ENCODE results near the gene HEATR3.

DNA sequence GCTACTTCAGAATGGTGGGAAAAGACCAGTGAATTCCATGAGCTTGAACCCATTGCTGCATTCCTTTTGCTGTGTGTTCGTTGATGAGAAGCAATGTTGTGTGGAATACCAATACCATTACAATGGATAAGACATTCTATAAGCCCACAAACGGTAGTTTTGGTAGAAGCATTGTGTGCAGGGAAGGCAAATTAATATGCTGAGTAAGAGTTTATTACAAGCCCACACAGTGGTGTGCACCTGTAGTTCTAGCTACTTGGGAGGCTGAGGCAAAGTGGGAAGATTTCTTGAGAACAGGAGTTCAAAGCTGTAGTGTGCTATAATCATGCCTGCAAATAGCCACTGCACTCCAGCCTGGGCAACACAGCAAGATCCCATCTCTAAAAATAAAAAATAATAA is 67.4 kb downstream of the HEATR3 start:
- no peak for TF ChIP-seq POLR2AphosphoS5 (IDR thresholded peaks at IDR 0.05; ENCODE audit: low read depth, low read length)
- no peak for TF ChIP-seq POLR2A (IDR thresholded peaks at IDR 0.05; ENCODE audit: low read depth, low read length)
- TF ChIP-seq TAF1 (IDR thresholded peaks at IDR 0.05; ENCODE audit: borderline replicate concordance, low read depth, low read length): no peak

Data from GM12892 (cell line).